Activated T-helper 1 cell treated with anti-CD3 and anti-CD28 coated beads, Interleukin-12 subunit alpha, Interleukin-12 subunit beta, Interleukin-2, Interleukin-4 antibody, amounts not matched to agents 30 ng/mL and 10 ng/mL and 1 ng/mL, durations not matched to agents 14 hours and 24 hours and 36 hours (primary cell): ENCODE data around the gene ASMTL. TPM values are rescaled to one million over a fixed set of nuclear protein-coding genes. Genes with fewer than 3 reads are reported as not detected.
"Not testable (repeated sequence)": the region's sequence is repeated elsewhere in the genome, so short reads cannot be mapped to it uniquely, and the experiment has no call there.

Source experiments
- DNase-seq: peaks from one replicate; pipeline ENCODE4 v3.0.0; 2021; ENCODE audit warnings: low spot score
- H3K27ac Mint-ChIP-seq: one replicate; pipeline ENCODE4 v1.8.0; 2021; ENCODE audit warnings: mild to moderate bottlenecking, mixed read lengths
- H3K27me3 Mint-ChIP-seq: one replicate; pipeline ENCODE4 v1.8.0; 2022; ENCODE audit warnings: mild to moderate bottlenecking, moderate library complexity, mixed read lengths; ENCODE audit not compliant: insufficient read depth
- H3K36me3 Mint-ChIP-seq: one replicate; pipeline ENCODE4 v1.8.0; 2021; ENCODE audit warnings: low read depth, mixed read lengths
- H3K4me1 Mint-ChIP-seq: one replicate; pipeline ENCODE4 v1.8.0; 2021; ENCODE audit warnings: low read depth, mixed read lengths
- H3K4me3 Mint-ChIP-seq: one replicate; pipeline ENCODE4 v1.8.0; 2021; ENCODE audit warnings: mild to moderate bottlenecking, moderate library complexity, mixed read lengths
- H3K9me3 Mint-ChIP-seq: one replicate; pipeline ENCODE4 v1.8.0; 2021; ENCODE audit warnings: mixed read lengths
- intact Hi-C: fragments of 100-400 bp; cut with micrococcal nuclease; formaldehyde crosslinking; loops from one replicate; pipeline ENCODE4 v1.15.1; 2024
- total RNA-seq: library from RNA; stranded (reverse); gene quantifications from 2 replicates; pipeline ENCODE4 v1.2.3, GENCODE V29; 2022

Gene ASMTL, protein sequence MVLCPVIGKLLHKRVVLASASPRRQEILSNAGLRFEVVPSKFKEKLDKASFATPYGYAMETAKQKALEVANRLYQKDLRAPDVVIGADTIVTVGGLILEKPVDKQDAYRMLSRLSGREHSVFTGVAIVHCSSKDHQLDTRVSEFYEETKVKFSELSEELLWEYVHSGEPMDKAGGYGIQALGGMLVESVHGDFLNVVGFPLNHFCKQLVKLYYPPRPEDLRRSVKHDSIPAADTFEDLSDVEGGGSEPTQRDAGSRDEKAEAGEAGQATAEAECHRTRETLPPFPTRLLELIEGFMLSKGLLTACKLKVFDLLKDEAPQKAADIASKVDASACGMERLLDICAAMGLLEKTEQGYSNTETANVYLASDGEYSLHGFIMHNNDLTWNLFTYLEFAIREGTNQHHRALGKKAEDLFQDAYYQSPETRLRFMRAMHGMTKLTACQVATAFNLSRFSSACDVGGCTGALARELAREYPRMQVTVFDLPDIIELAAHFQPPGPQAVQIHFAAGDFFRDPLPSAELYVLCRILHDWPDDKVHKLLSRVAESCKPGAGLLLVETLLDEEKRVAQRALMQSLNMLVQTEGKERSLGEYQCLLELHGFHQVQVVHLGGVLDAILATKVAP
- 45.4 and 48.0 TPM in 2 replicates for total RNA-seq

DNA sequence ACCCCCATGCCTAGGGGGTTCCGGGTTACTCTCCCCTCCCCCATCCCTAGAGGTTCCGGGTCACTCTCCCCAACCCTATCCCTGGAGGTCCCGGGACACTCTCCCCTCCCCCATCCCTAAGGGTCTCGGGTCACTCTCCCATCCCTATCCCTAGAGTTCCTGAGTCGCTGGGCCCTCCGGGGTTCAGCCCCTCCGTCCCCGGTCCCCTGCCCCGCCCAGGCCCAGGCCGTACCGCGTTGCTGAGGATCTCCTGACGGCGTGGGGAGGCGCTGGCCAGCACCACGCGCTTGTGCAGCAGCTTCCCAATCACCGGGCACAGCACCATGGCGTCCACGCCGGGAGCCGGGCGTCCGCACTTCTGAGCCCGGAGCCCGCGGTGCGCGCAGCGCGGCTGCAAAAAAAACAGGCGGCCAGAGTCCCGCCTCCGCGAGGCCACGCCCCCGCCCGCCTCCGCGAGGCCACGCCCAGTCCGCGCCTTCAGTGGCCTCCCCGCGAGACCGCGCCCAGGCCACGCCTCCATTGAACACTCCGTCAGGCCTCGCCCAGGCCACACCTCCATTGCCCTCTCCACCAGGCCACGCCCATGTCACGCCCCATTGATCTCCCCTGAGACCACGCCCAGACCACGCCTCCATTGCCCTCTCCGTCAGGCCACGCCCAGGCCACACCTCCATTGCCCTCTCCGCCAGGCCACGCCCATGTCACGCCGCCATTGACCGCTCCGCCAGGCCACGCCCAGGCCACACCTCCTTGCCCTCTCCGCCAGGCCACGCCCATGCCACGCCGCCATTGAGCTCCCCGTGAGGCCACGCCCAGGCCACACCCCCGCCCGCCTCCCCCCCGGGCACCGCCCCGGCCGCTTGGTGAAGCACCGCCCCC lies at the start of gene ASMTL:
ASMTL (minus strand) TSS at position 394 of the 879 bp plus-strand sequence; CDS start at position 325, 69 bp downstream.
- Mint-ChIP-seq H3K36me3 (peaks cover 22% of the 10 kb centered on the region), H3K27me3 (no peaks in the 10 kb centered on the region), H3K27ac (peak within 1 kb of the TSS; percentile 94), H3K9me3 (peaks cover 24% of the 10 kb centered on the region), H3K4me3 (peak within 1 kb of the TSS; percentile 86), H3K4me1 (peaks cover 13% of the 10 kb centered on the region)
- peak; percentile 100 for DNase-seq
- intact Hi-C loops, result loop anchor here (1.0 to 5.0 kb wide), 12 partner anchors 40 to 1260 kb away; partner anchors contain the start of genes AKAP17A, DHRSX, SLC25A6 and ZBED1

DNA sequence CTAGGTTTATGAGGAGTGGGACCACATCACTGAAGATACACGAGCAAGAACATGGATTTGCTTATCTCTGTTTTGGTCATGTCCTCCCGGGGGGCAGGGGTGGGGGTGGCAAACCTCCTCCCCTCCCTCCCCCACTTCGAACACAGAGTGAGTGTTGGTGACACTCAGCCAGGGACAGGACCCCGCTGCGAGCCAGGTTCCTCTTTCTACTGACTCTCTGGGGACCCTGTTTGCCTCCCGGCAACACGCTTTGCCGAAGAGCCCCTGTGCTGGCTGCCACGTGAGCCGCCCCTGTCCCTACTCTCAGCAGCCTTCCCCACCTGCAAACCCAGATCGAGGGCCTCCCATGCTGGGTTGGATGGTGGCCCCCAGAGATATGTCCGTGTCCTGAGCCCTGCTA lies 49.5 kb upstream of the ASMTL start:
- no peaks in the 10 kb centered on the region for H3K9me3 Mint-ChIP-seq
- peaks cover 24% of the 10 kb centered on the region for H3K4me1 Mint-ChIP-seq
- intact Hi-C loops, result no loop called here
- no peak overlapping the region for H3K4me3 Mint-ChIP-seq
- H3K36me3 Mint-ChIP-seq, result peaks cover 21% of the 10 kb centered on the region
- no peaks in the 10 kb centered on the region for H3K27me3 Mint-ChIP-seq
- H3K27ac Mint-ChIP-seq, result peak overlapping the region; percentile 44
- no peak for DNase-seq

DNA sequence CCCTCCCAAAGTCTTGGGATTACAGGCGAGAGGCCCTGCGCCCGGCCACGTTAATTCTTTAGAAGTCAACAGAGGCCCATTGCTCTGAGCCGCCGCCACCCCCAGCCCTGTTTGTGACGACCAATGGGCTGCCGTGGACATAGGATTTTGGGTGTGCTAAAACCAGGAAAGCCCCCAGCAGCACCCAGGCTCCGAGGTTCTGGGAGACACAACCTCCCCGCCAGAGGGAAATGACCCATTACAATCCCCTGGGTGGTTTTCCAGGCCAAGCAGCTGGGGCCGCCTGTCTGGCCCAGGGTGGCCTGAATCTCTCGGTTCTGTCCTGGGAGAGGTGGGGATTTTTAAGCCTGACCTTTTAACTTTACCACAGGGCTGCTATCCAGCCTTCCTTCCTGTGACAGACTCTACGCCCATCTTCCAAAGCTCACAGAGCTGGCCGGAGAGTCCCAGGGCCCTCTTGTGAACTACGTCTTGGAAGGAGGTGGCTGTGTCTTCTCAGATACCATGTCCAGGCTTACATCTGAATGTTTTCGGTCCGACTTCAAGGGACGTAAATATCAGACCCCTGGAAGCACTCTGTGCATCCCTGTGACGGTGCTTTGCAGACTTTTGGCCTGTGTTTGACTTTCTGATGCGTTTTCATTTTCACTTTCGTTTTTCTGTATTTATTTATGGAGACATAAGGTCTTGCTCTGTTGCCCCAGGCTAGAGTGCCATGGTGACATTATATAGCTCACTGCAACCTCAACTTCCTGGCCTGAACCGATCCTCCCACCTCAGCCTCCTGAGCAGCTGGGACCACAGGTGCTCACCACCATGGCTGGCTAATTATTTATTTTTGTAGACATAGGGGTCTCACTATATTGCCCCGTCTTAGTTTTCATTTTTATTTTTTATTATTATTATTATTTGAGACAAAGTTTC lies 48.3 kb upstream of the ASMTL start:
- peaks cover 18% of the 10 kb centered on the region for H3K36me3 Mint-ChIP-seq
- peak; percentile 30 for DNase-seq
- peaks cover 28% of the 10 kb centered on the region for H3K4me1 Mint-ChIP-seq
- peak overlapping the region; percentile 10 for H3K4me3 Mint-ChIP-seq
- no peaks in the 10 kb centered on the region for H3K9me3 Mint-ChIP-seq
- peak overlapping the region; percentile 79 for H3K27ac Mint-ChIP-seq
- intact Hi-C loops, result loop anchor here (2.0 kb wide), 2 partner anchors 20 to 38 kb away; no protein-coding TSS in a partner anchor
- no peaks in the 10 kb centered on the region for H3K27me3 Mint-ChIP-seq

DNA sequence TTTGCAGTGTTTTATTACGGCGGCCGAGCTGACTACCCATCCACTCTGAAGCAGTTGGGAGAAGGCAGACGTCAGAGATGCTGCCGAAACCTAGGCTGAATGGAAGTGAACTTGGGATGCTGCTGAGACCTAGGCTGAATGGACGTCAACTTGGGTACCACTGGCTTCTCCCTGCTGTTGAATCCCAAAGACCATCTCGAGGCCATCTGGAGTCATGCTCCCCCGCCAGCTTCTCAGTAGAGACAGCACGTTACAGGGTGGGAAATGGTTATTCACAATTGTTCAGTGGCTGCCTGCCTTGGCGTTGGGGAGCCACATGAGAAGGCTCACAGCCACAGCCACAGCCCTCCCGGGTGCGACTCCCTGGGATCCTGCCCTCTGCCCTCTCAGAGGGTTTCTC lies 43.4 kb upstream of the ASMTL start:
- no peaks in the 10 kb centered on the region for H3K27me3 Mint-ChIP-seq
- no peak overlapping the region for H3K4me3 Mint-ChIP-seq
- peak overlapping the region; percentile 40 for H3K27ac Mint-ChIP-seq
- H3K4me1 Mint-ChIP-seq, result peaks cover 21% of the 10 kb centered on the region
- no peak for DNase-seq
- intact Hi-C loops, result no loop called here
- peaks cover 16% of the 10 kb centered on the region for H3K36me3 Mint-ChIP-seq
- H3K9me3 Mint-ChIP-seq, result peaks cover 6% of the 10 kb centered on the region

DNA sequence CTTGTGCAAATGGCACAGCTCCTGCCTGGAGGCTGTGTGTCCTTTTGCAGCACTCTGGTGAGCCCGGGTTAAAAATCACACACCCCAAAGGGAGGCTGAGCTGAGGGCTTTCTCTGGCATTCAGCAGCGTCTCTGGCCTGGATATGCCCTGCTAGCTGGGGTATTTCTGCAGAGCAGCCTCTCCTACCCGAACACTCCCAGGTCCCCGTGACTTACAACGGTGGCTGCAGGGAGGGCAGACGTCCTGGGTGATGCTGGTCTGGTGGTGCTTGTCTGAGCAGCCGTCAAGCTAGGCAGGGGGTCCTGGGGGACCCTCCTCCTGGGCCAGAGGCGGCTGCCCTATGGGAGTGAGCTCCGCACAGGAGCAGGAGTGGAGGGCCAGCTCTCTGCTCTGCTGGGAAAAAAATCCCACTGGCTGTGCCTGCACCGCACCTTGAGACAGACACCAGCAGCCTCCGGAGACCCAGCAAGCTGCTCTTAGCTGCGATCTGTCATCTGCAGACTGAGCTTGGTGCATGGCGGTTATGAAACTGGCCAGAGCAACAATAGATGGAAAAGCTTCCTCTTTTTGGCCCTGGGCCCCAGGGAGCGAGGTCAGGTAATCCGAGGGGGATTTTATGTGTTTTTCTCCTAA lies 41.3 kb upstream of the ASMTL start:
- Mint-ChIP-seq H3K36me3 (peaks cover 21% of the 10 kb centered on the region), H3K9me3 (peaks cover 6% of the 10 kb centered on the region), H3K4me1 (peaks cover 19% of the 10 kb centered on the region), H3K4me3 (no peak overlapping the region), H3K27me3 (no peaks in the 10 kb centered on the region), H3K27ac (peak overlapping the region; percentile 59)
- intact Hi-C loops, result loop anchor here (5.0 kb wide), 1 partner anchor 42 kb away; the partner anchor contains the start of gene ASMTL
- DNase-seq, result no peak

DNA sequence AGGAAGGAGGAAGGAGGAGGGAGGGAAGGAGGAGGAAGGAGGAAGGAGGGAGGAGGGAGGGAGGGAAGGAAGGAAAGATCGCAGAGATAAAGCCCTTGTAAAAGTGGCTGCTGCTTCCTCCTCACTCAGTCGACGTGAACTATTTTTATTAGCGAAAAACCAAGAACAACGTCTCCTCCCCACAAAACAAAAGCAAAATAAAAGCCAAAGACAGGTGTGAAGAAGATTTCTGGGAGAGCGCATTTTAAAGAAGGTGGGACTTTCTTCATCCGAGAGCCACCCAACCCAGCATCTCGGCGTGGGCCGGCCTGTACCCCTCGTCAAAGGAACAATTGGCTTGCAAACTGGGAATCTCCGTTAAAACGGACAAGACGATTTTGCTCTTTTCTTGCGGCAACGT lies 40.7 kb upstream of the ASMTL start:
- Mint-ChIP-seq H3K4me1 (peaks cover 23% of the 10 kb centered on the region), H3K36me3 (peaks cover 27% of the 10 kb centered on the region), H3K9me3 (peaks cover 6% of the 10 kb centered on the region), H3K27me3 (no peaks in the 10 kb centered on the region), H3K4me3 (no peak overlapping the region), H3K27ac (peak overlapping the region; percentile 59)
- intact Hi-C loops, result loop anchor here (5.0 kb wide), 1 partner anchor 41 kb away; the partner anchor contains the start of gene ASMTL
- no peak for DNase-seq

DNA sequence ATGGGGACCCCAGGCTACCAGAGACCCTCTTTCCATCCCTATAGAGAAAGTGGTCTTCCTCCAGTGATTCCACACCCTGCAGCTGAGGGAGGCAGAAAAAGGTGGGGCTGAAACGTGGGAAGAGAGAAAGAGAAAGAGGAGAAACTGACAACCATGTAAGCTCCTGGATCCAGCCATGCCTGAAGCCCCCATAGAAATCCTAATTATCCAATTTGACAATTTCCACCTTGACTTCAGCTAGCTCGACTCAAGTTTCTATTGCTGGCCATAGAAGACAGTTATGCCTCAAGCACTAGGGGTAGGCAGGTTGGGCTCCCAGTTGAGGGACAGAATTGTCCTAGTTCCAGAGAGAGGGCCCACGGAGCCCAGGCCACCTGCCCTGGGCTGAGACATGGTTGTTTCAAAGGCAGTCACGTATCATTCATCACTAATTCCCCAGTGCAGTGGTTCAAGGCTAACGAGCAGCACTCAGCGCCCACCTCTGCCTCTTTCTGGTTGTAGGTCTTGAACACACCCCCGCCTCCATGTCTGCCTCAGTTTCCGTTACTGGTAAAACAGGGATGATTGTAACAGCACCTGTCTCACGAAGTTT lies 39.8 kb upstream of the ASMTL start:
- no peak for DNase-seq
- Mint-ChIP-seq H3K4me3 (no peak overlapping the region), H3K27ac (peak overlapping the region; percentile 62), H3K9me3 (peaks cover 6% of the 10 kb centered on the region), H3K36me3 (peaks cover 27% of the 10 kb centered on the region), H3K4me1 (peaks cover 24% of the 10 kb centered on the region), H3K27me3 (no peaks in the 10 kb centered on the region)
- intact Hi-C loops, result loop anchor here (1.0 to 5.0 kb wide), 2 partner anchors 11 to 40 kb away; partner anchors contain the start of gene ASMTL

DNA sequence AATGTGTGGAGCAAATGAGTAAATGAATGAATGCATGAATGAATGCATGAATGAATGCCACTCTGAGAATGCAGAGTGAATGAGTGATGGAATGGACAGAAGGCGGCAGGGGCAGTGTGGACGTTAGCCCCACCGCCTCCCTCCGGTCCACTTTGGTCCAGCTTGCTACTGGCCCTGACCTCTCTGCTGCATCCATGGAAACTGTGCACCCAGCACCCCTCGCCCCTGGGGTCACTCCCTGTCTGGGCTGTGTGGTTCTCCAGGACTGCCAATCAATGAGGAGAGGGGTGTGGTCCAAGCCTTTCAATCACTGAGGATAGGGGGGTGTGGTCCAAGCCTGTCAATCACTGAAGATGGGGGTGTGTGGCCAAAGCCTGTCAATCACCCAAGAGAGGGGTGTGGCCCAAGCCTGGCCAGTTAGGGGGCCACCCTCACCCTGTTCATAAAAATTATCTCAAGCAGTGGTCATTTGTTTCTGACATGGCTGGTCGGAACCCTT lies 39.2 kb upstream of the ASMTL start:
- H3K9me3 Mint-ChIP-seq, result peaks cover 6% of the 10 kb centered on the region
- intact Hi-C loops, result loop anchor here (1.0 to 5.0 kb wide), 2 partner anchors 11 to 40 kb away; partner anchors contain the start of gene ASMTL
- peaks cover 33% of the 10 kb centered on the region for H3K36me3 Mint-ChIP-seq
- H3K4me3 Mint-ChIP-seq, result no peak overlapping the region
- H3K27me3 Mint-ChIP-seq, result no peaks in the 10 kb centered on the region
- DNase-seq, result peak; percentile 51
- peak overlapping the region; percentile 62 for H3K27ac Mint-ChIP-seq
- peaks cover 29% of the 10 kb centered on the region for H3K4me1 Mint-ChIP-seq

DNA sequence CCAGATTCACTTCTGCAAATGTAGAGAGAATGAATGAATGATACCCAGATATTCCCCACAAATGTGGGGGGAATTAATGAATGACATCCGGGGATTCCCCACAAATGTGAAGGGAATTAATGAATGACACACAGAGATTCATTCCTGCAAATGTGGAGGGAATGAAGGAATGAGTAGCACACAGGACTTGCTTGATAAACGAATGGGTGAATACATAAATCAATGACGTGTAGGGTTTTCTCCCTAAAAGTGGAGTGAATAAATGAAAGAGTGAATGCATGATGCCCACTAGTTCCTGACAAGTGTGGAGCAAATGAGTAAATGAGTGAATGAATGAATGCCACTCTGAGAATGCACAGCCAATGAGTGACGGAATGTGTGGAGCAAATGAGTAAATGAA lies 38.5 kb upstream of the ASMTL start:
- H3K4me3 Mint-ChIP-seq, DNase-seq, H3K9me3 Mint-ChIP-seq, H3K27me3 Mint-ChIP-seq: not testable (repeated sequence)
- peaks cover 25% of the 10 kb centered on the region for H3K4me1 Mint-ChIP-seq
- intact Hi-C loops, result loop anchor here (5.0 kb wide), 1 partner anchor 39 kb away; the partner anchor contains the start of gene ASMTL
- H3K36me3 Mint-ChIP-seq, result peaks cover 36% of the 10 kb centered on the region
- peak overlapping the region; percentile 1 for H3K27ac Mint-ChIP-seq

DNA sequence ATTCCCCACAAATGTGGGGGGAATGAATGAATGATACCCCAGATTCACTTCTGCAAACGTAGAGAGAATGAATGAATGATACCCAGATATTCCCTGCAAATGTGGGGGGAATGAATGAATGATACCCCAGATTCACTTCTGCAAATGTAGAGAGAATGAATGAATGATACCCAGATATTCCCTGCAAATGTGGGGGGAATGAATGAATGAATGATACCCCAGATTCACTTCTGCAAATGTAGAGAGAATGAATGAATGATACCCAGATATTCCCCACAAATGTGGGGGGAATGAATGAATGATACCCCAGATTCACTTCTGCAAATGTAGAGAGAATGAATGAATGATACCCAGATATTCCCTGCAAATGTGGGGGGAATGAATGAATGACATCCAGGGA lies 38.0 kb upstream of the ASMTL start:
- not testable (repeated sequence) for H3K9me3 Mint-ChIP-seq
- peaks cover 40% of the 10 kb centered on the region for H3K36me3 Mint-ChIP-seq

DNA sequence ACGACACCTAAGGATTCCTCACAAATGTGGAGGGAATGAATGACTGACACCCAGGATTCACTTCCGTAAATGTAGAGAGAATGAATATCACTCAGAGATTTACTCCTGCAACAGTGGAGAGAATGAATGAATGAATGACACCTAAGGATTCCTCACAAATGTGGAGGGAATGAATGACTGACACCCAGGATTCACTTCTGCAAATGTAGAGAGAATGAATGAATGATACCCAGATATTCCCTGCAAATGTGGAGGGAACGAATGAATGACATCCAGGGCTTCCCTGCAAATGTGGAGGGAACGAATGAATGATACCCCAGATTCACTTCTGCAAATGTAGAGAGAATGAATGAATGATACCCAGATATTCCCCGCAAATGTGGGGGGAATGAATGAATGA lies 36.6 kb upstream of the ASMTL start:
- H3K9me3 Mint-ChIP-seq, DNase-seq, intact Hi-C loops, H3K27ac Mint-ChIP-seq, H3K27me3 Mint-ChIP-seq, H3K4me3 Mint-ChIP-seq: not testable (repeated sequence)
- H3K36me3 Mint-ChIP-seq, result peaks cover 42% of the 10 kb centered on the region
- peaks cover 25% of the 10 kb centered on the region for H3K4me1 Mint-ChIP-seq

More for the DNA sequence above, 38.0 kb upstream of the ASMTL start:
- H3K4me1 Mint-ChIP-seq, result peaks cover 24% of the 10 kb centered on the region
- intact Hi-C loops, result loop anchor here (5.0 kb wide), 1 partner anchor 38 kb away; the partner anchor contains the start of gene ASMTL
- not testable (repeated sequence) for H3K27me3 Mint-ChIP-seq, H3K4me3 Mint-ChIP-seq, DNase-seq, H3K27ac Mint-ChIP-seq
